PFSK-1 (cell line): Measurements from ENCODE around the gene C1GALT1.

ENCODE experiments used
- FOXP2 ChIP-seq: optimal IDR thresholded peaks from 2 replicates; pipeline ENCODE3; 2011; ENCODE audit warnings: borderline replicate concordance, control low read depth, inconsistent platforms; ENCODE audit not compliant: insufficient read depth; ENCODE audit errors: extremely low read length, extremely low read depth
- POLR2AphosphoS5 ChIP-seq: IDR thresholded peaks from 2 replicates; pipeline ENCODE4 v1.6.1; 2012; ENCODE audit warnings: low read depth, mild to moderate bottlenecking, control low read depth, low read length, moderate library complexity
- SIN3A ChIP-seq: IDR thresholded peaks from 2 replicates; pipeline ENCODE4 v1.6.1; 2012; ENCODE audit warnings: mild to moderate bottlenecking, low read length, moderate library complexity, borderline replicate concordance; ENCODE audit not compliant: insufficient read depth
- TAF1 ChIP-seq: IDR thresholded peaks from 2 replicates; pipeline ENCODE4 v1.6.1; 2012; ENCODE audit warnings: low read length, control low read depth, borderline replicate concordance; ENCODE audit not compliant: insufficient read depth
- TF ChIP-seq, protein P1 (sequence below), 2 experiments: IDR thresholded peaks; 2 replicates each; pipeline versions ENCODE4 v1.6.1 to v1.8.0; 2011 to 2012; ENCODE audit warnings: low read depth in 2 of 2, low read length in 2 of 2, control low read depth in 1 of 2, inconsistent platforms in 1 of 2, mild to moderate bottlenecking in 1 of 2, moderate library complexity in 1 of 2; ENCODE audit not compliant: insufficient read depth in 1 of 2

C1GALT1 gene

DNA sequence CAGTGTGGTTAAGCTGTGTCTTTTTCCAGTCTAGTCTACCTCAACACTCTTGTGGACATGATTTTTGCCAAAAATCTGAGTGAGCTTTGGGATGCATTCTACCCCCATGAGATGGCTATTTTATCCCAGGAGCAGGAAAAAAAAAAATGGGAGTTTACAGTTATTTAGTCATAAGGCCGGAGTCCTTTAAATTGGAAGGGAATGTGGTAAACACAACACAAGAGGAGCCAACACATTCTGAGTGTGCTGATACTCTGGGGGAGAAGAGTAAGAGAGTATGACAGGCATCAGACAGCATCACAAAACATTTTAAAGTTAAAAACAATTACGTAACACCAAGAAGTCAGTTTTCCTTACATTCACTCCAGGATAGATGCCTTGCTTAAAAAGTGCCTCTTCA lies 46.1 kb downstream of the C1GALT1 start:
- TF ChIP-seq TAF1 (no peak), POLR2AphosphoS5 (no peak), FOXP2 (no peak), SIN3A (no peak)
- TF ChIP-seq, protein P1, sequence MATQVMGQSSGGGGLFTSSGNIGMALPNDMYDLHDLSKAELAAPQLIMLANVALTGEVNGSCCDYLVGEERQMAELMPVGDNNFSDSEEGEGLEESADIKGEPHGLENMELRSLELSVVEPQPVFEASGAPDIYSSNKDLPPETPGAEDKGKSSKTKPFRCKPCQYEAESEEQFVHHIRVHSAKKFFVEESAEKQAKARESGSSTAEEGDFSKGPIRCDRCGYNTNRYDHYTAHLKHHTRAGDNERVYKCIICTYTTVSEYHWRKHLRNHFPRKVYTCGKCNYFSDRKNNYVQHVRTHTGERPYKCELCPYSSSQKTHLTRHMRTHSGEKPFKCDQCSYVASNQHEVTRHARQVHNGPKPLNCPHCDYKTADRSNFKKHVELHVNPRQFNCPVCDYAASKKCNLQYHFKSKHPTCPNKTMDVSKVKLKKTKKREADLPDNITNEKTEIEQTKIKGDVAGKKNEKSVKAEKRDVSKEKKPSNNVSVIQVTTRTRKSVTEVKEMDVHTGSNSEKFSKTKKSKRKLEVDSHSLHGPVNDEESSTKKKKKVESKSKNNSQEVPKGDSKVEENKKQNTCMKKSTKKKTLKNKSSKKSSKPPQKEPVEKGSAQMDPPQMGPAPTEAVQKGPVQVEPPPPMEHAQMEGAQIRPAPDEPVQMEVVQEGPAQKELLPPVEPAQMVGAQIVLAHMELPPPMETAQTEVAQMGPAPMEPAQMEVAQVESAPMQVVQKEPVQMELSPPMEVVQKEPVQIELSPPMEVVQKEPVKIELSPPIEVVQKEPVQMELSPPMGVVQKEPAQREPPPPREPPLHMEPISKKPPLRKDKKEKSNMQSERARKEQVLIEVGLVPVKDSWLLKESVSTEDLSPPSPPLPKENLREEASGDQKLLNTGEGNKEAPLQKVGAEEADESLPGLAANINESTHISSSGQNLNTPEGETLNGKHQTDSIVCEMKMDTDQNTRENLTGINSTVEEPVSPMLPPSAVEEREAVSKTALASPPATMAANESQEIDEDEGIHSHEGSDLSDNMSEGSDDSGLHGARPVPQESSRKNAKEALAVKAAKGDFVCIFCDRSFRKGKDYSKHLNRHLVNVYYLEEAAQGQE (IDR thresholded peaks at IDR 0.05; ENCODE audit: insufficient read depth in 1 of 2, low read depth in 2 of 2, low read length in 2 of 2): no peak

DNA sequence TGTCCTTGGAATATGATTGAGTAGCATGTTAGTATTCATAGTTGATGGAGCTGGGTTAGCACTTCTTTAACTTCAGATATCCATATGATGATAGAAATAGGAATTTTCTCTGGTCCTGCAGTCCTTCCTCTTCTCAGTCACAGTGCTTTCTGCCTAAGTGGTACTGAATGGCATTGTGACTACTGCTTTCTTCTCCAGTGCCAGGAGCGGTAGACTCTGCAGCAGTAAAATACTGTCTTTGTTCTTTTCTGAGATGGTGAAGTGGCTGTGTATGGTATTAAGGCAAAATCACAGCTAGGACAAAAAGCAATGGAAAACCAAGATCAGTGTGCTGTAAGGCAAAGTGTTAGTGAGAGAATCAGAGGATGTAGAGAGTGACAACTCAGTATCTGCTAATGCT lies 46.6 kb downstream of the C1GALT1 start:
- TF ChIP-seq, protein P1 (IDR thresholded peaks at IDR 0.05; ENCODE audit: insufficient read depth in 1 of 2, low read depth in 2 of 2, low read length in 2 of 2): no peak
- TF ChIP-seq SIN3A (no peak), TAF1 (no peak), POLR2AphosphoS5 (no peak), FOXP2 (no peak)

DNA sequence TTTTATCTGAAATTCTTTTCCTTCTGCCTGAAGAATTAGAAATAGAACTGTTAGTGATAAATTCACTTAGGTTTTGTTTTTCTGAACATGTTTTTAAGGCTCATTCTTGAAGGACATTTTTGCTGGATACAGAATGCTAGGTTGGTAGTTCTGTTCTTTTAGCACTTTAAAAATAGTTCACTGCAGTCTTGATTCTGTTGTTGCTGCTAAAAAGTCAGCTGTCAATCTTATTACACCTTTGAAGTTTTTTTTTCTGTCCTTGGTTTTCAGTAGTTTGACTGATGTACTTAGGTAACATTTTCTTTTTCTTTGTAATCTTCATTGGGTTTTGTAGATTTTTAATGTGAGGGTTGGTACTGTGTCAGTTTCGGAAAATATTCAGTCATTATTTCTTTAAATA lies 48.7 kb downstream of the C1GALT1 start:
- TF ChIP-seq, protein P1 (IDR thresholded peaks at IDR 0.05; ENCODE audit: insufficient read depth in 1 of 2, low read depth in 2 of 2, low read length in 2 of 2): no peak
- TF ChIP-seq TAF1: no peak
- TF ChIP-seq FOXP2: no peak
- TF ChIP-seq POLR2AphosphoS5: no peak
- TF ChIP-seq SIN3A: no peak

DNA sequence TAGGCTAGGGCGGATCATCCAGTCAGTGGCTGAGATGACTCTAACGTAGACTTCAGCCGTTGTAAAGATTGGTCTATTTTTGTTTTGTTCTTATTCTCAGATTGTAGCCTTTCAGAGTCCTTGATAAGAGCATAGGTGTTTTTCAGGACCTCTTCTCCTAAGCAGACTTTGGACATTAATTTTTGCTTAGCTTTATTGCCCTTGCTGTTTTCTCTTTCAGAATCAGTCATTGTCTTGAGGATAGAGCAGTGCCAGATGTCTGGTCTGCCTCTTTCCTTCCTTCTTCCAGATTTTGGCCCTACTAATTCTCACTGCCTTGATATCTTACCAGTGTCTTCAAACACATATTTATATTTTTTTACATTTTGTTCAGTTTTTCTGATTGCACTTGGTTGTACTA lies 49.5 kb downstream of the C1GALT1 start:
- TF ChIP-seq, protein P1 (IDR thresholded peaks at IDR 0.05; ENCODE audit: insufficient read depth in 1 of 2, low read depth in 2 of 2, low read length in 2 of 2): no peak
- TF ChIP-seq TAF1: no peak
- no peak for TF ChIP-seq SIN3A
- no peak for TF ChIP-seq FOXP2
- TF ChIP-seq POLR2AphosphoS5: no peak

DNA sequence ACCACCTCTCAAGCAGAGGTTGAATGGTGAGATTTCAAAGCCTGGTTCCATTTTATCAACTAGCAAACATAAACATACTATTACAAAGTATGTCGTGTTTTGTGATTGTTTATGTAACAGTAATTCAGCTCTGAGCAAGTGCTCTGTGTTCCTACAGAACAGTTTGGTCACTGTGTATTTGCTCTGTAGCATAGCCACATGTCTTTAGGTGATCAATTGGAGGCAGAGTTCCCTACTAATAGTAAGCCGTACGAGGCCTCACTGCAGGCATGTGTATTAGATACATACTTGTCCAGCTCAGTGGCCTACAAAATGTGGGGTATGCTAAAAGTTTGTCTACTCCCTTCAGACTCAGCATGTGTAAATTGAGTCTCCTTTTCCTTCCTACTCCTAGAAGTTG lies 53.0 kb downstream of the C1GALT1 start:
- TF ChIP-seq POLR2AphosphoS5 (no peak), SIN3A (no peak), FOXP2 (no peak), TAF1 (no peak)
- TF ChIP-seq, protein P1 (IDR thresholded peaks at IDR 0.05; ENCODE audit: insufficient read depth in 1 of 2, low read depth in 2 of 2, low read length in 2 of 2): no peak
